ENCODE data around the gene STAM2.

Gene STAM2

DNA sequence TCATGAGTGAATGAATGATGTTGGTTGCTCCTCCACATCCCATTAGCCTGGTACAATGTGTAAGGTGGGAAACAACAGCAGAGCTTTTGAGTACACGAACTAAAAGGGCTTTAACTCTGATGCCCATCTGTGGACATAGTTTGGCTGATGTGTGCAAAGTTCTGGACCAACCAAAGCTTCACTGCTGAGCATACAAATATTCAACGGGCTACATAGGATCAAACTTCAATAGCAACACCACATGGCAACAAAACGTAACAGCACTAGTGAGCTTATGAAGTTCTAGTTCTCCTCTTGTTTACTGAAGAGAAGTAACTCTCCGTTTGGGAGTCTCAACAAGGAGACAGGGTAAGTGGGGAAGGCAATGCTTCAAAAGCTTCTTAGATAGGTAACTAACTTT is 20.4 kb downstream of the STAM2 start:
- no peak for DNase-seq (ENCODE audit: low spot score)
- TF ChIP-seq, protein P1, sequence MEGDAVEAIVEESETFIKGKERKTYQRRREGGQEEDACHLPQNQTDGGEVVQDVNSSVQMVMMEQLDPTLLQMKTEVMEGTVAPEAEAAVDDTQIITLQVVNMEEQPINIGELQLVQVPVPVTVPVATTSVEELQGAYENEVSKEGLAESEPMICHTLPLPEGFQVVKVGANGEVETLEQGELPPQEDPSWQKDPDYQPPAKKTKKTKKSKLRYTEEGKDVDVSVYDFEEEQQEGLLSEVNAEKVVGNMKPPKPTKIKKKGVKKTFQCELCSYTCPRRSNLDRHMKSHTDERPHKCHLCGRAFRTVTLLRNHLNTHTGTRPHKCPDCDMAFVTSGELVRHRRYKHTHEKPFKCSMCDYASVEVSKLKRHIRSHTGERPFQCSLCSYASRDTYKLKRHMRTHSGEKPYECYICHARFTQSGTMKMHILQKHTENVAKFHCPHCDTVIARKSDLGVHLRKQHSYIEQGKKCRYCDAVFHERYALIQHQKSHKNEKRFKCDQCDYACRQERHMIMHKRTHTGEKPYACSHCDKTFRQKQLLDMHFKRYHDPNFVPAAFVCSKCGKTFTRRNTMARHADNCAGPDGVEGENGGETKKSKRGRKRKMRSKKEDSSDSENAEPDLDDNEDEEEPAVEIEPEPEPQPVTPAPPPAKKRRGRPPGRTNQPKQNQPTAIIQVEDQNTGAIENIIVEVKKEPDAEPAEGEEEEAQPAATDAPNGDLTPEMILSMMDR (IDR thresholded peaks at IDR 0.05; ENCODE audit: extremely low read depth, missing control alignments) = no peak

DNA sequence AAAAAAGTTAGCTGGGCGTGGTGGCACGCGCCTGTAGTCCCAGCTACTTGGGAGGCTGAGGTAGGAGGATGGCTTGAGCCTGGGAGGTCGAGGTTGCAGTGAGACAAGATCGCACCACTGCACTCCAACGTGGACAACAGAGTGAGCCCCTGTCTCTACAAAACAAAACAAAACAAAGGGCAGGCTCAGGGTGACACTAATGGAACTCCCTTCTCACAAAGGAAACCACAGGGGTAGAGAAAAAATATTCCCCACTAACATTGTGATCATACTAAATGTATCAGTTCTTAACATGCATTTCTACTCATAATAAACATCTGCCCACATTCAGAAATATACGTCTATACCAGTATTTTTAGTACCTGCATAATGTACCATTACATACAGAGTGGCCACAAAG is 21.1 kb downstream of the STAM2 start:
- DNase-seq (ENCODE audit: low spot score) = no peak
- TF ChIP-seq, protein P1 (IDR thresholded peaks at IDR 0.05; ENCODE audit: extremely low read depth, missing control alignments) = no peak

DNA sequence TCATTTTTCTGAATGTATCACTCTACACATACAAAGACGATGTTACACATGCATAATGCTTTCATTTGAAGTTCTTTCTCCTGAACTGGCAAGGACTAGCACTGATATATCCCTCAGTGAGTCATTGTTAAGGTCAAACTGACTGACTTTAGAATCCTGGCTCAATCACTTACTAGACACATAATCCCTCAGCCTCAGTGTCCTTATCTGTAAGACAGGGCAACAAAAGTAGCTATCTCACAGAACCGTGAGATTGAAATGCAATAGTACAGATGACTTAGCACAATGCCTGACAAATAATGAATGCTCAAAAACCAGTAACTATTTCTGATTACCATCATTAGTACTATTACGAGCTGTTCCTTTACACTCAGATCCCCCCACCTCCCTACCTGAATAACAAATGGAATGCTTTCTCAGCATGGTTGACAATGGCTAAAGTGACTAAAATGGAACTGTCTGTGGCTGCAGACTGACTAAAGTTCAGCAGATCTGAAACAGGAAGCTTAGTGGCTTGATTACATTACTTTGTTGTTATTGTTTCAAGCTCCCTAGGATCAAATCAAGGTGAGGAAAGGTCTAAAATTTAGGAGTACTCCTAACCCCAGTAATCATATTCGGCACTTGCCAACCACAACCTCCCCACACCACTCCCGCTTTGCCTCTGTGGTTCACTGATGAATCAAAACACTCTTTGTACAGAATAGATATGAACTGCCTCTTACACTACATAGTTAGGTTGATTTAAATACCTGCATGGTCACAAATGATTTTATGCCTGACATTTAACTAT is 40.9 kb downstream of the STAM2 start:
- peak; percentile 33 for DNase-seq (ENCODE audit: low spot score)
- TF ChIP-seq, protein P1 (IDR thresholded peaks at IDR 0.05; ENCODE audit: extremely low read depth, missing control alignments) = no peak

DNA sequence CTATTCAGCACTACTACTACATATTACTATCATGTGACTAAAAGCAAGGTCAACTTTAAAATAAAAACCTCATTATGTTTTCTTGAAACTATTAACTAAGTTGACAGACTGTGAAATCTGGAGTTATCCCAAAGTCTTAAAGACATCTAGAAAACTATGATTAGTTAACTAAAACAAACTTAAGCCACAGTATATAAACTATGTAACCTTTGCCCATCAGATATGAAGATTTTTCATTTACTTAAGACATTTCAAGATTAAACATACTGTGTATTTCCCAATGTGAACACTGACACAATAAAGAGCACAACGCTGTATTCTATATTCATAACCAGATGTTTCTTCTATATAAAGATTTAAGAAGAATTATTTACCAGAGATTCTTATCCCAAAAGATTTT is 43.3 kb downstream of the STAM2 start:
- TF ChIP-seq, protein P1 (IDR thresholded peaks at IDR 0.05; ENCODE audit: extremely low read depth, missing control alignments) = no peak
- DNase-seq (ENCODE audit: low spot score) = no peak

DNA sequence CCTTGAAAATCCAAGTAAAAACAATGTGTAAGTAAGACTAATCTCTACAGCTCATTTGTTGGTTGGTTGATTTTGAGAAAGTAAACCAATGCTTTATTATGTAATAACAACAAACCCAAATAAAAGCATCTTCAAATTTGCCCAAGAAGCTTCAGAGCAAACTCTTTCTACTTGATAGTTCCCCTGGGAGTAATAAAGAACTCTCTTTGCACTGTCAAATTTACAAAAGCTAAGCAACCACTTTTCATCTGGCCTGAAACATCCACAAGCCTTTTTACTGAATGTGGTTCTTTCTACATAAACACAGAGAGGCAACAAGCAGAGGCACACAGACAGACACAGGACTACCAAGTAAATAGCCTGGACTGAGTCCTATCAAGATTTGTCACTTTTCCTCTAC is 47.9 kb downstream of the STAM2 start:
- no peak for DNase-seq (ENCODE audit: low spot score)
- TF ChIP-seq, protein P1 (IDR thresholded peaks at IDR 0.05; ENCODE audit: extremely low read depth, missing control alignments) = no peak

DNA sequence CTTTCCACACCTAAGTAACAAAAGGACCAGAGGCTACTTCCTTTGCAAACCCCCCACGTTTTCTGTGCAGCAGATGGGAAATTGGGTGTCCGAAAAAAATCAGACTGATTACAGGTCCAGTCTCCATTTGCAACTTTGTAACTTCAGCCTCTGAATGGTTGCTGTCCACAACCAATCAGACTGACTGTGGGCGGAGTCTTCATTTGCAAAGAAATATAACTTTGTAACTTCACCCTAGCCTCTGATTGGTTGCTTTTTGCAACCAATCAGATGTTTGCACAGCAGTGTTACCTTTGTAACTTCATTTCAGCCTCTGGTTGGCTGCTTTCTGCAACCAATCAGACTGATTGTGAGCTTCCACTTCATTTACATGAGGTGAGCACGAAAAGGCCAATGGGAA is 48.9 kb downstream of the STAM2 start:
- no peak for DNase-seq (ENCODE audit: low spot score)
- TF ChIP-seq, protein P1 (IDR thresholded peaks at IDR 0.05; ENCODE audit: extremely low read depth, missing control alignments) = no peak

DNA sequence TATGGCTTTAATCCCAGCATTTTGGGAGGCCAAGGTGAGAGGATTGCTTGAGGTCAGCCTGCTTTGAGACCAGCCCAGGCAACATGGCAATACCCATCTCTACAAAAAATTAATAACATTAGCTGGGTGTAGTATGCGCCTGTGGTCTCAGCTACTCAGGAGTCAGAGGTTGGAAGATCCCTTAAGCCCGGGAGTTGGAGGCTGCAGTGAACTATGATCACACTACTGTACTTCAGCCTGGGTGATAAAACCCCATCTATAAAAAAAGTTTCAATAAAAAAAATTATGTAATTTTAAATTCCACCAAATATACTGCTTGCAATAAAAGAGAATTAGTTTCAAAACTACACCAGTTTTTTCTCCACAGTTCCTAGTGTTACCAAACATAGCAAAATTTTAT is 53.4 kb downstream of the STAM2 start:
- TF ChIP-seq, protein P1 (IDR thresholded peaks at IDR 0.05; ENCODE audit: extremely low read depth, missing control alignments) = no peak
- DNase-seq (ENCODE audit: low spot score) = no peak

Measured in GM20000 (cell line).